NT2/D1 (cell line): ENCODE measurements around the gene FZR1.

Experiments used
- DNase-seq: peaks from one replicate; pipeline ENCODE4 v3.0.0-alpha.2; 2011; ENCODE audit warnings: low read depth, low spot score
- H3K27me3 ChIP-seq: 2 replicates; pipeline ENCODE4 v1.6.0; 2011; ENCODE audit warnings: mild to moderate bottlenecking; ENCODE audit not compliant: insufficient read length, insufficient read depth
- H3K36me3 ChIP-seq: 2 replicates; pipeline ENCODE4 v1.6.1; 2011; ENCODE audit warnings: mild to moderate bottlenecking, low read length, mixed read lengths; ENCODE audit not compliant: insufficient read depth, insufficient read length
- H3K4me1 ChIP-seq: 2 replicates; pipeline ENCODE4 v1.5.1; 2011; ENCODE audit not compliant: insufficient read depth, insufficient read length
- H3K4me3 ChIP-seq: 2 replicates; pipeline ENCODE4 v1.5.1; 2011; ENCODE audit warnings: low read depth; ENCODE audit not compliant: insufficient read length
- H3K9ac ChIP-seq: 2 replicates; pipeline ENCODE4 v1.6.0; 2011; ENCODE audit warnings: low read depth; ENCODE audit not compliant: insufficient read length
- H3K9me3 ChIP-seq: 2 replicates; pipeline ENCODE4 v1.5.1; 2011; ENCODE audit warnings: mild to moderate bottlenecking, low read length; ENCODE audit not compliant: insufficient read depth
- SUZ12 ChIP-seq: IDR thresholded peaks from 2 replicates; pipeline ENCODE4 v1.6.1; 2011; ENCODE audit not compliant: insufficient read length, insufficient read depth; ENCODE audit errors: extremely low read depth
- YY1 ChIP-seq: IDR thresholded peaks from 2 replicates; pipeline ENCODE4 v1.6.1; 2011; ENCODE audit not compliant: insufficient read length, insufficient read depth
- ZNF274 ChIP-seq: IDR thresholded peaks from 2 replicates; pipeline ENCODE4 v1.6.1; 2011; ENCODE audit warnings: mild to moderate bottlenecking, low read depth, low read length

The FZR1 gene

GRCh38 chr19:3586707-3587346 lies 80.7 kb downstream of the FZR1 start:
- H3K9ac ChIP-seq, result no peak overlapping the region
- DNase-seq, result no peak

More at GRCh38 chr19:3586707-3587346, 80.7 kb downstream of the FZR1 start:
- TF ChIP-seq YY1 (no peak), SUZ12 (no peak), ZNF274 (no peak)
- Histone ChIP-seq H3K4me3 (no peak overlapping the region), H3K4me1 (peaks cover 4% of the 10 kb centered on the region), H3K36me3 (no peaks in the 10 kb centered on the region), H3K27me3 (peaks cover 14% of the 10 kb centered on the region), H3K9me3 (no peaks in the 10 kb centered on the region; the same call in 1 of the 2 replicates)
